ENCODE data around the gene NBAS.

Gene NBAS

DNA sequence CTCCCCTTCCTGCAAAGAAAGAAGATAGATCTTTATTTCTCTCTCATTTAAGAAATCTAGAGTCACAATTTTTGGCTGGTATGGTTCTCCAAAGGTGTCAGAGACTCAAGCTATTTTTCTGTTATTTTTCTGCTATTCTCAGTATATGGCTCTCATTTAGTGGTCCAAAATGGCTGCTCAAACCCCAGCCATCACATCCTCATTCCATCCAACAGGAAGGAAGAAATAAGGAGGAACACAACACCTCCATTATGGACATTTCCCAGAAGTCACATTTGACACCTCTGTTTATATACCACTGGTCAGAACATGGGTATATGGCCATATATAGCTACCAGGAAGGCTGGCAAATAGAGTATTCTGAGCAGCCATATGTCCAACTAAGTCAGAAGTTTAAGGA is 23.2 kb upstream of the NBAS start:
- TF ChIP-seq, protein P1, sequence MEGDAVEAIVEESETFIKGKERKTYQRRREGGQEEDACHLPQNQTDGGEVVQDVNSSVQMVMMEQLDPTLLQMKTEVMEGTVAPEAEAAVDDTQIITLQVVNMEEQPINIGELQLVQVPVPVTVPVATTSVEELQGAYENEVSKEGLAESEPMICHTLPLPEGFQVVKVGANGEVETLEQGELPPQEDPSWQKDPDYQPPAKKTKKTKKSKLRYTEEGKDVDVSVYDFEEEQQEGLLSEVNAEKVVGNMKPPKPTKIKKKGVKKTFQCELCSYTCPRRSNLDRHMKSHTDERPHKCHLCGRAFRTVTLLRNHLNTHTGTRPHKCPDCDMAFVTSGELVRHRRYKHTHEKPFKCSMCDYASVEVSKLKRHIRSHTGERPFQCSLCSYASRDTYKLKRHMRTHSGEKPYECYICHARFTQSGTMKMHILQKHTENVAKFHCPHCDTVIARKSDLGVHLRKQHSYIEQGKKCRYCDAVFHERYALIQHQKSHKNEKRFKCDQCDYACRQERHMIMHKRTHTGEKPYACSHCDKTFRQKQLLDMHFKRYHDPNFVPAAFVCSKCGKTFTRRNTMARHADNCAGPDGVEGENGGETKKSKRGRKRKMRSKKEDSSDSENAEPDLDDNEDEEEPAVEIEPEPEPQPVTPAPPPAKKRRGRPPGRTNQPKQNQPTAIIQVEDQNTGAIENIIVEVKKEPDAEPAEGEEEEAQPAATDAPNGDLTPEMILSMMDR (IDR thresholded peaks at IDR 0.05; ENCODE audit: poor library complexity, severe bottlenecking), result no peak
- no peak for ATAC-seq (ENCODE audit: low read depth)
- H3K27me3 ChIP-seq (ENCODE audit: insufficient read depth, poor library complexity, severe bottlenecking), result no peaks in the 10 kb centered on the region
- H3K27ac ChIP-seq (ENCODE audit: poor library complexity, severe bottlenecking), result no peak overlapping the region
- H3K4me3 ChIP-seq (ENCODE audit: severe bottlenecking), result no peak overlapping the region
- peaks cover 6% of the 10 kb centered on the region for H3K4me1 ChIP-seq (ENCODE audit: insufficient read depth, poor library complexity, severe bottlenecking)
- H3K36me3 ChIP-seq (ENCODE audit: low read depth), result no peaks in the 10 kb centered on the region
- no peak for DNase-seq (ENCODE audit: low spot score)
- no peaks in the 10 kb centered on the region for H3K9me3 ChIP-seq (ENCODE audit: severe bottlenecking)

DNA sequence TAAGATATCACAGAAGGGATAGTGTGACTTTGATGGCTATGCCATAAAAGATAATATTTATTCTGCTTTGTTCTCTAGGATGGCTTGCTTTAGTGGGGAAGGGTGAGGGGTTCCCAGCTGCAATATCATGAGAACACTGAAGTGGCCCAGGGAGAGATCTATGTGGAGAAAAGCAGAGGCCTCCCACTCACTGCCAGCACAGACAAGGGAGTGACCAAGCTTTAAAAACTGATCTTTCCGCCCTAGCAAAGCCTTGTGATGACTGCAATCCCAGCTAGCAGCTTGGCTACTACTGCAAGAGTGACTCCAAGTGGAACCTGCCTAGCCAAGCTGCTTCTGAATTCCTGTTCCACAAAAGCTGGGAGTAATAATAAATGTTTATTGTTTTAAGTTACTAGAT is 22.7 kb upstream of the NBAS start:
- H3K27ac ChIP-seq (ENCODE audit: poor library complexity, severe bottlenecking), result no peak overlapping the region
- H3K36me3 ChIP-seq (ENCODE audit: low read depth), result no peaks in the 10 kb centered on the region
- no peak overlapping the region for H3K4me3 ChIP-seq (ENCODE audit: severe bottlenecking)
- TF ChIP-seq, protein P1 (IDR thresholded peaks at IDR 0.05; ENCODE audit: poor library complexity, severe bottlenecking), result no peak
- no peak for ATAC-seq (ENCODE audit: low read depth)
- no peak for DNase-seq (ENCODE audit: low spot score)
- H3K27me3 ChIP-seq (ENCODE audit: insufficient read depth, poor library complexity, severe bottlenecking), result no peaks in the 10 kb centered on the region
- no peaks in the 10 kb centered on the region for H3K9me3 ChIP-seq (ENCODE audit: severe bottlenecking)
- H3K4me1 ChIP-seq (ENCODE audit: insufficient read depth, poor library complexity, severe bottlenecking), result peaks cover 7% of the 10 kb centered on the region

DNA sequence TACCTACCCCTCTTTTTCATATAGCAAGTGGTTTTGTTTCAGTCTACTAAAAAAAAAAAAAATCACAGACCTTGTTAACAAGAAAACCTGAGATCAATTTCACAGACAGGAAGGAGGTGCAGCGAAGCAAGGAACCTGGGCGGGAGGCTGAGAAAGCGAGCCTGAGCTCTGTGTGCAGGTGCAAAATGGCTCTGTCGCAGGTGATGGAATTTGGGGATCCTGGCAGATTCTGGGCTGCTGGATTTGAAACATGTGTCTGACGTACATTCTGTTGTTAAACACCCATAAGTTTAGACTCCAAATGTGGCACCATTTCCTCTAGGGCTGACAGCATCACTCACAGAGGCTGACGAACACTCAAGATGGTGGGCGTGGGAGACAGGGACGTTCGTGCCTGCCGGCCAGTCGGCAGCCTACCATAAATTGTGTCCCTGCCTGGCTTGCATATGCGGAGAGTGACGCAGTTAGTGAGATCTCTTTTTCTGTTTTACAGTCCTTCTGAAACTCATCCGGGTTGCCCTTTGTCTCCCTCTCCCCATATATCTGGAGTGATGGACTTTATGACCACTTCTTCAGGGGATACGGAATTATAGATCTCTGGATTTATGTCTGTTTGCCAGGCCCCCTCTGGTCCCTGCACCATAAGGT is 21.7 kb upstream of the NBAS start:
- DNase-seq (ENCODE audit: low spot score), result no peak
- TF ChIP-seq, protein P1 (IDR thresholded peaks at IDR 0.05; ENCODE audit: poor library complexity, severe bottlenecking), result no peak
- Histone ChIP-seq H3K27me3 (ENCODE audit: insufficient read depth, poor library complexity, severe bottlenecking) (no peaks in the 10 kb centered on the region), H3K4me3 (ENCODE audit: severe bottlenecking) (no peak overlapping the region), H3K9me3 (ENCODE audit: severe bottlenecking) (no peaks in the 10 kb centered on the region), H3K36me3 (ENCODE audit: low read depth) (no peaks in the 10 kb centered on the region), H3K27ac (ENCODE audit: poor library complexity, severe bottlenecking) (no peak overlapping the region), H3K4me1 (ENCODE audit: insufficient read depth, poor library complexity, severe bottlenecking) (peaks cover 7% of the 10 kb centered on the region)
- no peak for ATAC-seq (ENCODE audit: low read depth)

DNA sequence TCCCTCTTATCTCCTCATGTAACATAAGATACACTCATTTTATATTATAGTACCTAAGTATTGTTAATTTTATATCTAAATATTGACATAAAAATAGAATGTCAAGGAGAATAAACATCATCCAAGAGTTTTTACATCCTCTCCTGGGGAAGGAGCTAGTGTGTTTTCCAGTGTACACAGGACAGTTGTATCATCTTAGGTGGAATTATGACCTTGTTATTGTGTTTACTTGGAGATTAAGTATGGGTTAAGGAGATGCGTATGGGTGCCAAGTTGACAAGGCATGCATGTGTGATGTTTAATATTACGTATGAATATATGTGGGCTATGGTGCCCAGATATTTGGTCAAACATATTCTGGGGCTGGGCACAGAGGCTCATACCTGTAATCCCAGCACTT is 19.3 kb upstream of the NBAS start:
- Histone ChIP-seq H3K27ac (ENCODE audit: poor library complexity, severe bottlenecking) (no peak overlapping the region), H3K9me3 (ENCODE audit: severe bottlenecking) (no peaks in the 10 kb centered on the region), H3K36me3 (ENCODE audit: low read depth) (no peaks in the 10 kb centered on the region), H3K27me3 (ENCODE audit: insufficient read depth, poor library complexity, severe bottlenecking) (no peaks in the 10 kb centered on the region), H3K4me1 (ENCODE audit: insufficient read depth, poor library complexity, severe bottlenecking) (peaks cover 7% of the 10 kb centered on the region), H3K4me3 (ENCODE audit: severe bottlenecking) (no peak overlapping the region)
- ATAC-seq (ENCODE audit: low read depth), result no peak
- no peak for DNase-seq (ENCODE audit: low spot score)
- TF ChIP-seq, protein P1 (IDR thresholded peaks at IDR 0.05; ENCODE audit: poor library complexity, severe bottlenecking), result no peak

DNA sequence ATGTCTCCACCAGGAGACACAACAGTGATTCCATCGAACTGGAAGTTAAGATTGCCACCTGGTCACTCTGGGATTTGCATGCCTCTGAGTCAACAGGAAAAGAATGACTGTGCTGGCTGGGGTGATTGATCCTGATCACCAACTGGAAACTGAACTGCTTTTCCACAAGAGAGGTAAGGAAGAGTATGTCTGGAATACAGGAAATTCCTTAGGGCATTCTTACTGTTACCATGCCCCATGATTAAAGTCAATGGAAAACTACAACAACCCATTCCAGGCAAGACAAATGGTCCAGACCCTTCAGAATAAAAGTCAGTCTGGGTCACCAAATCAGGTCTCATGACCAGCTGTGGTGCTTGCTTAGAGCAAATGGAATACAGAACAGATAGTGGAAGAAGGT is 18.5 kb upstream of the NBAS start:
- no peaks in the 10 kb centered on the region for H3K9me3 ChIP-seq (ENCODE audit: severe bottlenecking)
- peak overlapping the region; percentile 7 for H3K27ac ChIP-seq (ENCODE audit: poor library complexity, severe bottlenecking)
- DNase-seq (ENCODE audit: low spot score) (no peak), ATAC-seq (ENCODE audit: low read depth) (peak; percentile 49; the same call in 2 of the 3 replicates)
- peaks cover 7% of the 10 kb centered on the region for H3K4me1 ChIP-seq (ENCODE audit: insufficient read depth, poor library complexity, severe bottlenecking)
- no peak overlapping the region for H3K4me3 ChIP-seq (ENCODE audit: severe bottlenecking)
- no peaks in the 10 kb centered on the region for H3K36me3 ChIP-seq (ENCODE audit: low read depth)
- TF ChIP-seq, protein P1 (IDR thresholded peaks at IDR 0.05; ENCODE audit: poor library complexity, severe bottlenecking), result no peak
- H3K27me3 ChIP-seq (ENCODE audit: insufficient read depth, poor library complexity, severe bottlenecking), result no peaks in the 10 kb centered on the region
